ENCODE measurements around the gene KRT2.

KRT2 gene

DNA sequence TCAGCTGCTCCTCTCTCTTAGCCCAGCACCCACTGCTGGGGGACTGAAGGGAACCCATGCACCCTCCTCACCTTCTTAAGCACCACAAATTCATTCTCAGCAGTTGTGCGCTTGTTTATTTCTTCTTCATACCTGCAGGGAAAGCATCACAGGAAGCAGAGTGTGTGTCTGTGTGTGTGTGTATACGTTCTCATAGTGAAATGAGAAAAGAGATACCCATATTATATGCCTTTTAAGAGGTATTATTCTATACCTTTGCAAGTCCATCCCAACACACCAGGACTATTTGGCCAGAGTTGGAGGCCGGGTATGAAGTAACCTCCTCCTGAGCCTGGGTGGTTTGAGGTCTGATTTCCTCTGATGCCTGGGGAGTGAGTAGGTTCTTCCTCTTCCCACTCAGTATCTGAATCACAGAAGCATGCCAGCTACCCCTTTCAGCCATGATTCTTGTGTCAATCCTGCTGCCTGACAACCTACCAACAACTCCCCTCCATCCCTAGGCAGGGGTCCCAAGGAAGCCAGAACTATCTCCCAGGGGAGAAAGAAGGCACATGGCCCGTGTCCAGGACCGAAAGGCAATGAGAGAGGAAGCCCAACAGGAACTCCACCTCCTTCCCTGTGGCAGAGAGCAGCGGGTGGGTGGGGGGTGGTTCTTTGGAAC, 36.7 kb downstream of the KRT2 start:
- DNase-seq (ENCODE audit: low read depth): no peak

GRCh38 chr12:52614381-52615207, 37.4 kb downstream of the KRT2 start:
- no peak for DNase-seq (ENCODE audit: low read depth)

GRCh38 chr12:52613384-52614030, 38.5 kb downstream of the KRT2 start:
- no peak for DNase-seq (ENCODE audit: low read depth)

- no peak for DNase-seq (ENCODE audit: low read depth)
Observed at GRCh38 chr12:52612431-52613383, 39.3 kb downstream of the KRT2 start.

DNA sequence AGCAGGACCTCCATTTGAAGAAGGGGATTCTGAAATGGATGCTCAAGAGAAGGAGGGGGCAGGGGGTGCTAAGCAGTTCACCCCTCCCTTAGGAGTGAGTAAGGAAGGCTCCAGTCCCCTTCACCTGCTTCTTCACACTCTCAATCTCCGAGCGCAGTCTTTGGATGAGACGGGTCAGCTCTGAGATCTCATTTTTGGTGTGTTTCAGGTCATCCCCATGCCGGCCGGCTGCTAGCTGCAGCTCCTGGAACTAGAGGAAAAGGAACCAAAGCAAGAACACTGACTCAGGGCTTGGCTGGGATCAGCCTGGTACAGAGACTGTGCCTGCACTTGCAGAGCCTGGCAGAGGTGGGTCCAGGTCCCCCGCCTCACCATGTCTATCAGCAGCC, 40.9 kb downstream of the KRT2 start:
- DNase-seq (ENCODE audit: low read depth): no peak

DNA sequence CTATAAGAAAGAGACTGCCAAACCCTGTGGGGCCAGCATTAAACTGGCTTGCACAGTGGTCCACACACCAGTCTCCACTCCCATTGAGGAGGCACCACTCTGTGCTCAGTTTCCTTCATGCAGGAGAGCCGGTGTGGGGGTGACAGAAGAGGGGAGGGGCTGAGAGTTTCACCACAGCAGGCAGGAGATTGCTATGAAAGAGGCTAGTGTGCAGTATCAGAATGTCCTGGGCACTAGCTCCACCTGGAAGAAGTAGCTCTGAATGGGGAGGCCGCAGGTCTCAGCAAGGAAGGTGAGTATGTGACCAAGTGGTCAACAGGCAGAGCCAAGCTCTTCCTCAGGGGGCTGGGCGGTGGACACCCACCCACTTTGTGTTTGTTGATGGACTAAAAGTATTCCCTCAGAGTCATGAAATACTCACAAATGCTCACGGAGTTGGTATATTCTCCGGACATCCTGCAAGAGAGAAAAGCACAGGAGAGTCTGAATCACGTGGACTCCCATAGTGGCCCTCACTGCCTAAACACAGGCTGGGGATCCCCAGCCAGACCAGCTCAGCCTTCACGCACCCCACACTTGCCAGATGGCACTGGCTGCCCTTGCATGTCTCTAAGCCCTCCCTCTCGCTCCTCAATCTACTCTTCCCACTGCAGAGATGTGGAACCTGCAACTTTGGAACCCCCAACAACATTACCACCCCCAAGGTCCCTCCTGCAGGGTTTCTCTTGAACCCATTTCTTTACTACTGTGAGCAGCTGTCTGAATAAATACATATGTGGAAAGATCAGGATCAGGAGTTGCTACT, 43.0 kb downstream of the KRT2 start:
- DNase-seq (ENCODE audit: low read depth): no peak

DNA sequence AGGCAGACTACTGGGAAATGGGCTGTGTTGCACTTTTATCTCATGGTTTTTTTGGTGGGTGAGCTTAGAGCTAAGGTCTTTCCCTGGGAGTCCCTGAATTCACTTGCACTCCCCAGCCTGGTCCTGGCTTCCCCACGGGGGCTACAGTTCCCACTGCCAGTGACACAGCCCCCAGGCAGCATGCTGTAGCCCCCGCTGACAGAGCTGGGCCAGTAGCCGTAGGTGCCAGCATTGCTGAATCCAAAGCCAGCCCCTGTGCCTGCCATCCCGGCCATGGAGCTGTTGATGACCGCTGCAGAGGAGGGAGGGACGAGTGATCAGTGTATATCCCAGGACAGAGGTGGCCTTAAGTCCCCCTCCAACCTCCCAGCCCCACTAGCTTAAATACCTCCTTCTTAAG, 43.9 kb downstream of the KRT2 start:
- no peak for DNase-seq (ENCODE audit: low read depth)

DNA sequence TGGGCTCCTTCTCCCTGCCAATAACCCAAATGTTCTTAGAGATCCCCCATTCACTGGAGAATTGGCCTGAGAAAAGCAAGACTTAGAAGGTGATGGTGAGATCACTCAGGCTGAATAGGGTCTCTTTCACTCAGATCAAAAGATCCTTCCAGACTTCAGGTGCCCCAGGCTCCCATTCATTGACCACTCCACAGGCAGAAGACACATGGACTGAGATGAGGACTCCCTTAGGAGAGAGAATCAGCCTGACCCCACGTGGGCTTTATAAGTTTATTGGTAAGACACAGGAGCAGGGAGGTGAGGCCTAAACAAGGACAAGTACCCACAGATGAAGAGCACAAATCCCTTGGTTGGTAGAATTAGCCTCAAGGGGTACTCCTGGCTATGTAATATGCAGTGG, 44.7 kb downstream of the KRT2 start:
- DNase-seq (ENCODE audit: low read depth): no peak

- no peak for DNase-seq (ENCODE audit: low read depth)
Observed at GRCh38 chr12:52606581-52607218, 45.3 kb downstream of the KRT2 start.

GRCh38 chr12:52606096-52606495, 45.9 kb downstream of the KRT2 start:
- no peak for DNase-seq (ENCODE audit: low read depth)

GRCh38 chr12:52605542-52605941, 46.5 kb downstream of the KRT2 start:
- DNase-seq (ENCODE audit: low read depth): no peak

GRCh38 chr12:52604859-52605258, 47.2 kb downstream of the KRT2 start:
- DNase-seq (ENCODE audit: low read depth): no peak

GRCh38 chr12:52603314-52603713, 48.7 kb downstream of the KRT2 start:
- no peak for DNase-seq (ENCODE audit: low read depth)

GRCh38 chr12:52602552-52602951, 49.5 kb downstream of the KRT2 start:
- no peak for DNase-seq (ENCODE audit: low read depth)

DNA sequence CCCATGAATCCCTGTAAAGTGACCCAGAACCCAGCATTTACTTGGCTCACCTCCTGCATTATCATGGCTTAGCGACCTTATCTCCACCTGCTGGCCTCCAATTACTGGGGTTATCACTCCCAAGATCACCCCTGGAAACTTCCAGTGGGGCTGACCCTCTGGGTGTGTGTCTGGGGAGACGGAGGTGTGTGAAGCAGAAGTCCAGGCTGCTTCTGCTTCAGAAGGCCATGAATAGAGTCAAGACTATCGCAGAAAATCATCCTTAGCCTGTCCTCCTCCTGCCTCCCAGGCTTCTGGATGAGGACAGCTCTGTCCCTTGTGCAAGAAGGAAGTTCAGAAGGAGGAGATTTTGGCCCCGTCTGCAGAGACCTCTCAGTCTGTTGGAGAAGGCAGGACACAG, 50.3 kb downstream of the KRT2 start:
- no peak for DNase-seq (ENCODE audit: low read depth)

- DNase-seq (ENCODE audit: low read depth): no peak
Observed at GRCh38 chr12:52600941-52601481, 51.0 kb downstream of the KRT2 start, which contains the start of gene KRT72. TSS of gene KRT72 (minus strand) at chr12:52601463. CDS start at chr12:52601452, 11 bp downstream.

DNA sequence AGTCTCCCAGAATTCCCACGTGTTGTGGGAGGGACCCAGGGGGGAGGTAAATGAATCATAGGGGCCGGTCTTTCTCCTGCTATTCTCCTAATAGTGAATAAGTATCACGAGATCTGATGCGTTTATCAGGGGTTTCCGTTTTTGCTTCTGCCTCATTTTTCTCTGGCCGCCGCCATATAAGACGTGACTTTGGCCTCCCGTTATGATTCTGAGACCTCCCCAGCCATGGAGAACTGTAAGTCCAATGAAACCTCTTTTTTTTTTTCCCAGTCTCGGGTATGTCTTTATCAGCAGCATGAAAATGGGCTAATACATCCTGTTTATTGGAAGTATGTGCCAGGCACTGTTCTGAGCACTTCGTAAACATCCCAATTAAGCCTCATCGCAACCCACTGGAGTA, 51.5 kb downstream of the KRT2 start:
- DNase-seq (ENCODE audit: low read depth): no peak

- no peak for DNase-seq (ENCODE audit: low read depth)
Observed at GRCh38 chr12:52600071-52600470, 51.9 kb downstream of the KRT2 start.

- no peak for DNase-seq (ENCODE audit: low read depth)
Observed at GRCh38 chr12:52598966-52599365, 53.0 kb downstream of the KRT2 start.
